HG02973 (cell line): Measurements from ENCODE around the gene CHPF.

Experiments
- ATAC-seq: cut with Tn5 transposase; IDR thresholded peaks from one replicate; pipeline ENCODE4 v1.9.1; 2021; ENCODE audit warnings: moderate library complexity; ENCODE audit not compliant: unreplicated experiment

The CHPF gene

GRCh38 chr2:219569041-219569440 lies 25.4 kb upstream of the CHPF start:
- ATAC-seq: no peak

- ATAC-seq: no peak
Measured at GRCh38 chr2:219567791-219568361, 24.3 kb upstream of the CHPF start.

GRCh38 chr2:219567131-219567530 lies 23.5 kb upstream of the CHPF start:
- no peak for ATAC-seq

- no peak for ATAC-seq
Measured at GRCh38 chr2:219566640-219567039, 23.0 kb upstream of the CHPF start.

- no peak for ATAC-seq
Measured at GRCh38 chr2:219565130-219566080, 21.8 kb upstream of the CHPF start.

- no peak for ATAC-seq
Measured at GRCh38 chr2:219563271-219563928, 19.8 kb upstream of the CHPF start.

- ATAC-seq: no peak
Measured at GRCh38 chr2:219562049-219563020, 18.7 kb upstream of the CHPF start.

- no peak for ATAC-seq
Measured at GRCh38 chr2:219561179-219562048, 17.8 kb upstream of the CHPF start.

- no peak for ATAC-seq
Measured at GRCh38 chr2:219560893-219561178, 17.2 kb upstream of the CHPF start.

- ATAC-seq: no peak
Measured at GRCh38 chr2:219560037-219560892, 16.7 kb upstream of the CHPF start.

GRCh38 chr2:219559156-219559915 lies 15.7 kb upstream of the CHPF start:
- no peak for ATAC-seq

GRCh38 chr2:219557791-219558785 lies 14.5 kb upstream of the CHPF start:
- no peak for ATAC-seq

- no peak for ATAC-seq
Measured at GRCh38 chr2:219557320-219557719, 13.7 kb upstream of the CHPF start.

- ATAC-seq: no peak
Measured at GRCh38 chr2:219556413-219556812, 12.8 kb upstream of the CHPF start.

GRCh38 chr2:219555956-219556355 lies 12.3 kb upstream of the CHPF start:
- no peak for ATAC-seq

GRCh38 chr2:219554350-219554749 lies 10.7 kb upstream of the CHPF start:
- no peak for ATAC-seq

GRCh38 chr2:219553463-219553963 lies 9.9 kb upstream of the CHPF start:
- ATAC-seq: no peak
